HL-60 (cell line): Measurements from ENCODE around the gene NFILZ.

Experiments
- DNase-seq, 2 experiments: peaks; one replicate each; pipeline ENCODE4 v3.0.0-alpha.2; 2010 to 2020; ENCODE audit warnings: low read depth in 1 of 2, low spot score in 1 of 2
- H3K27ac ChIP-seq: fragments of 250-450 bp; sonication (Bioruptor Pico); replicated peaks from 2 replicates; pipeline ENCODE4 v1.5.1; 2020; ENCODE audit warnings: mild to moderate bottlenecking, moderate library complexity
- H3K27me3 ChIP-seq: fragments of 250-450 bp; sonication (Bioruptor Pico); 2 replicates; pipeline ENCODE4 v1.5.1; 2021; ENCODE audit warnings: mild to moderate bottlenecking, moderate library complexity; ENCODE audit not compliant: insufficient read depth, poor library complexity, severe bottlenecking
- H3K4me3 ChIP-seq: replicated peaks from 2 replicates; pipeline ENCODE4 v1.5.1; 2011; ENCODE audit warnings: mild to moderate bottlenecking, control low read depth, low read length; ENCODE audit not compliant: insufficient read depth
- CTCF ChIP-seq: IDR thresholded peaks from one replicate; pipeline ENCODE4 v1.5.1; 2011; ENCODE audit warnings: low read length, control low read depth, inconsistent platforms; ENCODE audit not compliant: insufficient read depth
- GABPA ChIP-seq: IDR thresholded peaks from 2 replicates; pipeline ENCODE4 v1.6.1; 2012; ENCODE audit warnings: low read depth
- POLR2AphosphoS5 ChIP-seq: IDR thresholded peaks from 2 replicates; pipeline ENCODE4 v1.6.1; 2012; ENCODE audit warnings: low read depth
- REST ChIP-seq: IDR thresholded peaks from 2 replicates; pipeline ENCODE4 v1.6.1; 2012; ENCODE audit warnings: low read depth; ENCODE audit not compliant: insufficient replicate concordance
- SPI1 ChIP-seq: IDR thresholded peaks from 2 replicates; pipeline ENCODE4 v1.6.1; 2012; ENCODE audit warnings: low read depth, mild to moderate bottlenecking, borderline replicate concordance

The NFILZ gene

GRCh38 chr19:8585894-8586750 is 44.3 kb upstream of the NFILZ start:
- Histone ChIP-seq H3K27ac (no peak overlapping the region), H3K27me3 (no peaks in the 10 kb centered on the region), H3K4me3 (no peak overlapping the region)
- TF ChIP-seq REST (no peak), CTCF (peak; percentile 57)
- DNase-seq: peak in 1 of 2 experiments; percentile 81

GRCh38 chr19:8589177-8589714 is 41.2 kb upstream of the NFILZ start:
- TF ChIP-seq SPI1 (no peak), CTCF (no peak), POLR2AphosphoS5 (no peak), GABPA (no peak), REST (no peak)
- no peak overlapping the region for H3K4me3 ChIP-seq
- H3K27ac ChIP-seq: no peak overlapping the region
- H3K27me3 ChIP-seq: peaks cover 3% of the 10 kb centered on the region
- no peak for DNase-seq

GRCh38 chr19:8592231-8593009 is 38.0 kb upstream of the NFILZ start:
- Histone ChIP-seq H3K27ac (no peak overlapping the region), H3K4me3 (no peak overlapping the region), H3K27me3 (peaks cover 3% of the 10 kb centered on the region)
- DNase-seq: peak in 1 of 2 experiments; percentile 14
- TF ChIP-seq POLR2AphosphoS5: no peak
- no peak for TF ChIP-seq GABPA
- no peak for TF ChIP-seq SPI1

GRCh38 chr19:8593931-8594330 is 36.5 kb upstream of the NFILZ start:
- H3K27me3 ChIP-seq: peaks cover 3% of the 10 kb centered on the region
- no peak for TF ChIP-seq CTCF
- no peak for TF ChIP-seq GABPA
- TF ChIP-seq POLR2AphosphoS5: no peak
- TF ChIP-seq REST: no peak
- TF ChIP-seq SPI1: no peak
- H3K27ac ChIP-seq: no peak overlapping the region
- no peak for DNase-seq
- no peak overlapping the region for H3K4me3 ChIP-seq
